Stomach smooth muscle (tissue), 2 donors: ENCODE data around the gene DCC.
"Not testable (repeated sequence)": the region's sequence is repeated elsewhere in the genome, so short reads cannot be mapped to it uniquely, and the experiment has no call there.

Experiments
- H3K27ac ChIP-seq: one replicate; pipeline ENCODE4 v1.7.0; 2013; ENCODE audit warnings: mild to moderate bottlenecking, low read length, inconsistent platforms
- H3K27me3 ChIP-seq, 2 donors: one replicate each; pipeline ENCODE4 v1.7.0; 2013; ENCODE audit warnings: low read length in 2 of 2; ENCODE audit not compliant: insufficient read depth in 2 of 2, control insufficient read depth in 1 of 2
- H3K36me3 ChIP-seq, 2 donors: one replicate each; pipeline ENCODE4 v1.7.0; 2013; ENCODE audit warnings: low read length in 2 of 2; ENCODE audit not compliant: control insufficient read depth in 2 of 2, insufficient read depth in 2 of 2
- H3K4me1 ChIP-seq: one replicate; pipeline ENCODE4 v1.7.0; 2013; ENCODE audit warnings: low read length; ENCODE audit not compliant: control insufficient read depth, insufficient read depth
- H3K4me3 ChIP-seq, 2 donors: one replicate each; pipeline ENCODE4 v1.7.0; 2013; ENCODE audit warnings: low read length in 2 of 2
- H3K9ac ChIP-seq, 2 donors: one replicate each; pipeline ENCODE4 v1.7.0; 2013; ENCODE audit warnings: low read length in 2 of 2, mild to moderate bottlenecking in 1 of 2
- H3K9me3 ChIP-seq, 2 donors: one replicate each; pipeline ENCODE4 v1.7.0; 2013; ENCODE audit warnings: low read length in 2 of 2; ENCODE audit not compliant: control insufficient read depth in 2 of 2
- donor health status: healthy.
- donor health status: Pancreatic carcinoma.

DCC gene

GRCh38 chr18:53457068-53457467, 1117.1 kb downstream of the DCC start:
- H3K27ac ChIP-seq: no peak overlapping the region
- no peaks in the 10 kb centered on the region for H3K4me1 ChIP-seq
- no peaks in the 10 kb centered on the region for H3K9me3 ChIP-seq

GRCh38 chr18:53458268-53458667, 1118.3 kb downstream of the DCC start:
- H3K4me1 ChIP-seq: no peaks in the 10 kb centered on the region
- no peak overlapping the region for H3K9ac ChIP-seq
- H3K27ac ChIP-seq: no peak overlapping the region
- H3K36me3 ChIP-seq: no peaks in the 10 kb centered on the region
- no peaks in the 10 kb centered on the region for H3K27me3 ChIP-seq
- no peak overlapping the region for H3K4me3 ChIP-seq
- no peaks in the 10 kb centered on the region for H3K9me3 ChIP-seq

More at GRCh38 chr18:53457068-53457467, 1117.1 kb downstream of the DCC start:
- Histone ChIP-seq H3K4me3 (no peak overlapping the region), H3K27me3 (no peaks in the 10 kb centered on the region), H3K9ac (no peak overlapping the region), H3K36me3 (no peaks in the 10 kb centered on the region)

GRCh38 chr18:53458944-53459580, 1119.1 kb downstream of the DCC start:
- H3K4me3 ChIP-seq: no peak overlapping the region
- H3K9ac ChIP-seq: no peak overlapping the region
- H3K36me3 ChIP-seq: no peaks in the 10 kb centered on the region
- no peaks in the 10 kb centered on the region for H3K4me1 ChIP-seq
- no peaks in the 10 kb centered on the region for H3K9me3 ChIP-seq
- no peaks in the 10 kb centered on the region for H3K27me3 ChIP-seq
- no peak overlapping the region for H3K27ac ChIP-seq

GRCh38 chr18:53467756-53468155, 1127.8 kb downstream of the DCC start:
- H3K36me3 ChIP-seq: no peaks in the 10 kb centered on the region
- no peak overlapping the region for H3K27ac ChIP-seq
- H3K4me1 ChIP-seq: no peaks in the 10 kb centered on the region
- no peak overlapping the region for H3K9ac ChIP-seq
- peaks cover 0 to 2% of the 10 kb centered on the region in 2 donors for H3K9me3 ChIP-seq
- H3K27me3 ChIP-seq: no peaks in the 10 kb centered on the region
- H3K4me3 ChIP-seq: no peak overlapping the region

- H3K9ac ChIP-seq, H3K27ac ChIP-seq, H3K4me1 ChIP-seq, H3K27me3 ChIP-seq, H3K9me3 ChIP-seq, H3K36me3 ChIP-seq, H3K4me3 ChIP-seq: not testable (repeated sequence)
These were observed 1128.2 kb downstream of the DCC start for GRCh38 chr18:53468173-53468572.

- Histone ChIP-seq H3K27me3 (no peaks in the 10 kb centered on the region), H3K9me3 (peaks cover 0 to 2% of the 10 kb centered on the region in 2 donors), H3K36me3 (no peaks in the 10 kb centered on the region), H3K4me3 (no peak overlapping the region), H3K27ac (no peak overlapping the region), H3K4me1 (no peaks in the 10 kb centered on the region), H3K9ac (no peak overlapping the region)
These were observed 1132.5 kb downstream of the DCC start for GRCh38 chr18:53472546-53472945.

- H3K27ac ChIP-seq: no peak overlapping the region
- H3K9me3 ChIP-seq: peaks cover 0 to 4% of the 10 kb centered on the region in 2 donors
- no peaks in the 10 kb centered on the region for H3K36me3 ChIP-seq
- no peak overlapping the region for H3K9ac ChIP-seq
- no peaks in the 10 kb centered on the region for H3K4me1 ChIP-seq
- no peaks in the 10 kb centered on the region for H3K27me3 ChIP-seq
- H3K4me3 ChIP-seq: no peak overlapping the region
These were observed 1138.2 kb downstream of the DCC start for GRCh38 chr18:53478155-53478554.

GRCh38 chr18:53486296-53486695, 1146.3 kb downstream of the DCC start:
- Histone ChIP-seq H3K36me3 (no peaks in the 10 kb centered on the region), H3K9me3 (no peaks in the 10 kb centered on the region), H3K27ac (no peak overlapping the region), H3K27me3 (no peaks in the 10 kb centered on the region), H3K4me3 (no peak overlapping the region), H3K9ac (no peak overlapping the region), H3K4me1 (no peaks in the 10 kb centered on the region)

- H3K9ac ChIP-seq: no peak overlapping the region
- H3K27ac ChIP-seq: no peak overlapping the region
- no peaks in the 10 kb centered on the region for H3K9me3 ChIP-seq
- no peak overlapping the region for H3K4me3 ChIP-seq
- no peaks in the 10 kb centered on the region for H3K27me3 ChIP-seq
- no peaks in the 10 kb centered on the region for H3K4me1 ChIP-seq
- no peaks in the 10 kb centered on the region for H3K36me3 ChIP-seq
These were observed 1149.3 kb downstream of the DCC start for GRCh38 chr18:53489266-53489665.

- H3K9me3 ChIP-seq: no peaks in the 10 kb centered on the region
- H3K9ac ChIP-seq: no peak overlapping the region
- H3K4me3 ChIP-seq: no peak overlapping the region
- no peaks in the 10 kb centered on the region for H3K36me3 ChIP-seq
- H3K27me3 ChIP-seq: no peaks in the 10 kb centered on the region
- H3K27ac ChIP-seq: no peak overlapping the region
- H3K4me1 ChIP-seq: no peaks in the 10 kb centered on the region
These were observed 1150.0 kb downstream of the DCC start for GRCh38 chr18:53490019-53490418.

GRCh38 chr18:53496028-53496427, 1156.0 kb downstream of the DCC start:
- H3K9ac ChIP-seq: no peak overlapping the region
- no peaks in the 10 kb centered on the region for H3K27me3 ChIP-seq
- H3K4me1 ChIP-seq: no peaks in the 10 kb centered on the region
- H3K36me3 ChIP-seq: no peaks in the 10 kb centered on the region
- H3K4me3 ChIP-seq: no peak overlapping the region
- no peak overlapping the region for H3K27ac ChIP-seq
- H3K9me3 ChIP-seq: no peaks in the 10 kb centered on the region
